Brain microvascular endothelial cell (primary cell): ENCODE results near the gene CCNA1.

Source experiments
- DNase-seq: peaks from one replicate; pipeline ENCODE4 v3.0.0-alpha.2; 2020
- H3K27ac ChIP-seq: fragments of 250-450 bp; sonication (Bioruptor Pico); 2 replicates; pipeline ENCODE4 v1.5.1; 2020; ENCODE audit warnings: mild to moderate bottlenecking, moderate library complexity
- H3K27me3 ChIP-seq: fragments of 250-450 bp; sonication (Bioruptor Pico); replicated peaks from 2 replicates; pipeline ENCODE4 v1.5.1; 2020; ENCODE audit warnings: mild to moderate bottlenecking
- H3K36me3 ChIP-seq: fragments of 250-450 bp; sonication (Bioruptor Pico); replicated peaks from 2 replicates; pipeline ENCODE4 v1.5.1; 2020; ENCODE audit warnings: mild to moderate bottlenecking
- H3K4me3 ChIP-seq: 2 replicates; pipeline ENCODE4 v1.5.1; 2011; ENCODE audit warnings: low read depth, mild to moderate bottlenecking, control low read depth, low read length, moderate library complexity
- in situ Hi-C: cut with HindIII; loops from 2 replicates; pipeline ENCODE4 v1.10.0; 2017; ENCODE audit warnings: low sequenced_read_pairs, low pct_ligation_motif_present
- TF ChIP-seq, protein P1 (sequence below): IDR thresholded peaks from 2 replicates; pipeline ENCODE4 v1.5.1; 2011; ENCODE audit warnings: low read depth, mild to moderate bottlenecking, moderate library complexity, low read length, control low read depth, inconsistent platforms; ENCODE audit errors: missing control alignments

Gene CCNA1

DNA sequence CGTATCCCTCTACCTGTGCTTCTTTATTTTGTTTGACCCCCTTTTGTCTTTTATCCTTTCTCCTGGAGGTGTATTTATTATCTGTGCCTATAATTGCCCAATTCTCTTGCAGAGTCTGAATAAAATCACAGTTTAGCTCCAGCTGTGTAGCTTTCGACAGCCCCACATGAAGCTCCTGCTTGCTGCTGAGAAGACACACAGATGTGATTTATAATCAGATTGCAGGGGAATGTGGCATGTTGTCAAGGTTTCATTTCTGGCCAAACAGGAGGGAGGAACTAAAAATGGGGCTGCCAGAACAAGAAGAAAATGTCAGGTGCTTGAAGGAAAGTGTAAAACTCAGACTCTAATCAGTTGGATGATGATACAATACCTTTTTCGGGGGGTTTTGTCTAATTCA is 22.7 kb downstream of the CCNA1 start:
- Histone ChIP-seq H3K27ac (no peak overlapping the region), H3K4me3 (no peak overlapping the region), H3K27me3 (no peaks in the 10 kb centered on the region), H3K36me3 (no peaks in the 10 kb centered on the region)
- in situ Hi-C loops, result no loop called here
- TF ChIP-seq, protein P1, sequence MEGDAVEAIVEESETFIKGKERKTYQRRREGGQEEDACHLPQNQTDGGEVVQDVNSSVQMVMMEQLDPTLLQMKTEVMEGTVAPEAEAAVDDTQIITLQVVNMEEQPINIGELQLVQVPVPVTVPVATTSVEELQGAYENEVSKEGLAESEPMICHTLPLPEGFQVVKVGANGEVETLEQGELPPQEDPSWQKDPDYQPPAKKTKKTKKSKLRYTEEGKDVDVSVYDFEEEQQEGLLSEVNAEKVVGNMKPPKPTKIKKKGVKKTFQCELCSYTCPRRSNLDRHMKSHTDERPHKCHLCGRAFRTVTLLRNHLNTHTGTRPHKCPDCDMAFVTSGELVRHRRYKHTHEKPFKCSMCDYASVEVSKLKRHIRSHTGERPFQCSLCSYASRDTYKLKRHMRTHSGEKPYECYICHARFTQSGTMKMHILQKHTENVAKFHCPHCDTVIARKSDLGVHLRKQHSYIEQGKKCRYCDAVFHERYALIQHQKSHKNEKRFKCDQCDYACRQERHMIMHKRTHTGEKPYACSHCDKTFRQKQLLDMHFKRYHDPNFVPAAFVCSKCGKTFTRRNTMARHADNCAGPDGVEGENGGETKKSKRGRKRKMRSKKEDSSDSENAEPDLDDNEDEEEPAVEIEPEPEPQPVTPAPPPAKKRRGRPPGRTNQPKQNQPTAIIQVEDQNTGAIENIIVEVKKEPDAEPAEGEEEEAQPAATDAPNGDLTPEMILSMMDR, result no peak
- DNase-seq, result no peak

DNA sequence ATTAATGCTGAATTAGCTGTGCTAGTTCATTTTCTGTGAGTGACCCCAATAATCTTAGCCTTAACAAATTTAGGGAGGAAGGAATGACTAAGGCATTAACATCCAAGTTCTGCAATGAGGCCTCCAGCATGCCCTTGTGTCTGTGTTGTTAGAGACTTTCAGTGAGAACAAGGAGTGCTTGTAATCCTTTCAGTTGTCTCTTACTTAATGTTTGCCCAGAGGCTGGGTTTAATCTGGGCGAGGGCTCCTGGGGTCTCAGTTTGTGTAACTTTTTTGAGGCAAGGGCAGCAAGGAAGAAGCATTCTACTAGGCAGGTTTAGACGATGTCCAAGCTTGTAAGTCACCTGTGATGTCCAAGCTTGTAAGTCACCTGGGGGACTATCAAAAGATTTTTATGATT is 24.3 kb downstream of the CCNA1 start:
- no peak overlapping the region for H3K27ac ChIP-seq
- TF ChIP-seq, protein P1, result no peak
- no peaks in the 10 kb centered on the region for H3K36me3 ChIP-seq
- H3K27me3 ChIP-seq, result no peaks in the 10 kb centered on the region
- in situ Hi-C loops, result no loop called here
- DNase-seq, result no peak
- no peak overlapping the region for H3K4me3 ChIP-seq

DNA sequence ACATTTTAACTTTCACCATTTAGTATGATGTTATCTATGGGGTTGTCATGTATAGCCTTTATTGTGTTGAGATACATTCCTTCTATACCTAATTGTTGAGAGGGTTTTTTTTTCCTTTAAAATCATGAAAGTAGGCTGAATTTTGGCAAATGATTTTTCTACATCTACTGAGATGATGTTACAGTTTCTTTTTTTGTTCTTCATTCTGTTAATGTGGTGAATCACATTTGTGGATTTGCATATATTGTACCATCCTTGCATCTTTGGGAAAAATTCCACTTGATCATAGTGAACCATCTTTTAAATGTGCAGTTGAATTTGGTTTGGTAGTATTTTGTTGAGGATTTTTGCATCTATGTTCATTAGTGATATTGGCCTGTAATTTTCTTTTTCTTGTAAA is 29.2 kb downstream of the CCNA1 start:
- DNase-seq, result no peak
- in situ Hi-C loops, result no loop called here
- TF ChIP-seq, protein P1, result no peak

DNA sequence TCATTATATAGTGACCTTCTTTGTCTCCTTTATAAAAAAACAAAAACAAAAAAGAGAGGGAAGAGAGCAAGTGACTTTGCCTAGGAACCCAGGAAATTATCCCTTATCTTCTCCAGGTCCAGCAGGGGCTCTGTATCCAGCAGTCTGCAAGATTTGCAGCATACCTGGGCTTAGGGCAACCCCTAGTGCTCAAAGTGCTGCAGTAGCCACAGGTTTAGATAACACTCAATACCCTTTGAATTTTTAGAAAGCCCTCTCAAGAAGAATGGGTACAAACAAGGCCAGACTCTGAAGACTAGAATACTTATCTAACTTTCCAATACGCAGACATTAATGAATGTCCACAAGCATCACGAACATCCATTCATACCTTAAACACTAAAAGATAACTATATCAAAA is 43.2 kb downstream of the CCNA1 start:
- TF ChIP-seq, protein P1, result peak; percentile 29
- in situ Hi-C loops, result no loop called here
- Histone ChIP-seq H3K36me3 (no peaks in the 10 kb centered on the region), H3K27me3 (no peaks in the 10 kb centered on the region), H3K4me3 (no peak overlapping the region), H3K27ac (no peak overlapping the region)
- DNase-seq, result peak; percentile 2

More for the DNA sequence above, 29.2 kb downstream of the CCNA1 start:
- Histone ChIP-seq H3K4me3 (no peak overlapping the region), H3K27ac (no peak overlapping the region), H3K36me3 (no peaks in the 10 kb centered on the region), H3K27me3 (no peaks in the 10 kb centered on the region)

DNA sequence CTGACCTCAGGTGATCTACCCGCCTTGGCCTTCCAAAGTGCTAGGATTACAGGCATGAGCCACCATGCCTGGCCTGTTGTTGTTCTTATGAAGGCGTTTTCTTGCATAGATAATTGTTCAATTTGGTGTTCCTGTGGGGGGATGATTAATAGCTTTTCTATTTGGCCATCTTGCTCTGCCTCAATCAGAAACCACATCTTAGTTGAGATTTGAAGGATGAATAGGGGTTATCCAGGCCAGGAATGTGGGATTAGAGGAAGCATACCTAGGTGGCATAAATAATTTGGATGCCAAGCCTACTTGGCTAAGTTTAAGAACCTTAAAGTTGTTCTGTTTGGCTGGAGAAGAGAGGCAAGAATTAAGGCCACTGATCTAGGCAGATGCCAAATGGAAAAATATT is 44.4 kb downstream of the CCNA1 start:
- no peak overlapping the region for H3K4me3 ChIP-seq
- no peaks in the 10 kb centered on the region for H3K27me3 ChIP-seq
- no peak for DNase-seq
- no peak overlapping the region for H3K27ac ChIP-seq
- in situ Hi-C loops, result no loop called here
- no peaks in the 10 kb centered on the region for H3K36me3 ChIP-seq
- TF ChIP-seq, protein P1, result no peak

DNA sequence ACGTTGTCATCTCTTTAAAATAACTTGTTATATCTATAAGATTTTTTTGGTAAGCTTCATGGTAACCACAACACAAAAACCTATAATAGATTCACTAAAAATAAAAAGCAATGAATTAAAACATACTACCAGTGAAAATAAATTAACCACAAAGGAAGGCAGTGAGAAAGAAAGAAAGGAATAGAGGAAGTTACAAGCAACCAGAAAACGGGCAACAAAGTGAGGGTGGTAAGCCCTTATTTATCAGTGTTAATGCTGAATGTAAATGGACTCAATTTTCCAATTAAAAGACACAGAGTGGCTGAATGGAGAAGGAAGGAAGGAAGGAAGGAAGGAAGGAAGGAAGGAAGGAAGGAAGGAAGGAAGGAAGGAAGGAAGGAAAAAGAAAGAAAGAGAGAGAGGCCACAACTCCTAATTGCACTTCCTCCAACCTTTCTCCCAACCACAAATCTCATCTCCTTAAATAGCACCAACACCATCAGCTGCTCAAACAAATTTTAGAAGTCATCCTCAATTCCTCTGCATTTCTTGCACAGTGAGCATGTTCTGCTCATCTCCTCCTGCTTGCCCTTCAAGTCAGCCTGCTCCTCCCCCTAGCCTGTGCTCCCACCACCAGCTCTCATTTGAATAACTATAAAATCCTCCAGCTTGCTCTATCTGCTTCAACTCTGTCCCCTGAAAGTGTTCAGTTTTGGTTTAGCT is 48.6 kb downstream of the CCNA1 start:
- no peak overlapping the region for H3K4me3 ChIP-seq
- TF ChIP-seq, protein P1, result no peak
- H3K27me3 ChIP-seq, result no peaks in the 10 kb centered on the region
- in situ Hi-C loops, result no loop called here
- DNase-seq, result no peak
- no peaks in the 10 kb centered on the region for H3K36me3 ChIP-seq
- no peak overlapping the region for H3K27ac ChIP-seq
